HuH-7 (cell line): ENCODE measurements around the gene RAB11FIP5.
"Not testable (repeated sequence)": the region's sequence is repeated elsewhere in the genome, so short reads cannot be mapped to it uniquely, and the experiment has no call there.

Experiments used
- DNase-seq: peaks from one replicate; pipeline ENCODE4 v3.0.0; 2011; ENCODE audit warnings: low spot score

RAB11FIP5 gene

GRCh38 chr2:73069041-73069854 lies 43.5 kb downstream of the RAB11FIP5 start:
- DNase-seq = peak; percentile 7

- no peak for DNase-seq
Observed at GRCh38 chr2:73068147-73068546, 44.6 kb downstream of the RAB11FIP5 start.

GRCh38 chr2:73067043-73067442 lies 45.7 kb downstream of the RAB11FIP5 start:
- DNase-seq = no peak

GRCh38 chr2:73065070-73065469 lies 47.7 kb downstream of the RAB11FIP5 start:
- DNase-seq = not testable (repeated sequence)

- no peak for DNase-seq
Observed at GRCh38 chr2:73063909-73064875, 48.6 kb downstream of the RAB11FIP5 start.

GRCh38 chr2:73063472-73063871 lies 49.3 kb downstream of the RAB11FIP5 start:
- DNase-seq = no peak

GRCh38 chr2:73059106-73059505 lies 53.6 kb downstream of the RAB11FIP5 start:
- no peak for DNase-seq

GRCh38 chr2:73054980-73055379 lies 57.8 kb downstream of the RAB11FIP5 start:
- DNase-seq = no peak

- DNase-seq = no peak
Observed at GRCh38 chr2:73053316-73054114, 59.2 kb downstream of the RAB11FIP5 start.

- DNase-seq = no peak
Observed at GRCh38 chr2:73050121-73050545, 62.6 kb downstream of the RAB11FIP5 start.

GRCh38 chr2:73043929-73044832 lies 68.6 kb downstream of the RAB11FIP5 start:
- no peak for DNase-seq

- no peak for DNase-seq
Observed at GRCh38 chr2:73043276-73043675, 69.5 kb downstream of the RAB11FIP5 start.

GRCh38 chr2:73037947-73038585 lies 74.7 kb downstream of the RAB11FIP5 start:
- no peak for DNase-seq

- DNase-seq = no peak
Observed at GRCh38 chr2:73036766-73037165, 76.0 kb downstream of the RAB11FIP5 start.

GRCh38 chr2:73035899-73036711 lies 76.6 kb downstream of the RAB11FIP5 start:
- DNase-seq = peak; percentile 55

- no peak for DNase-seq
Observed at GRCh38 chr2:73034661-73035375, 77.9 kb downstream of the RAB11FIP5 start.

- DNase-seq = no peak
Observed at GRCh38 chr2:73033766-73034381, 78.9 kb downstream of the RAB11FIP5 start.

- DNase-seq = no peak
Observed at GRCh38 chr2:73033142-73033765, 79.5 kb downstream of the RAB11FIP5 start.
